Adrenal gland (tissue), 5 donors: ENCODE data around the gene AQP1.

Source experiments
- POLR2A ChIP-seq, 2 donors: fragments of 450-650 bp; IDR thresholded peaks; one replicate each; pipeline ENCODE4 v1.6.1; 2017; ENCODE audit warnings: antibody characterized with exemption in 2 of 2, mild to moderate bottlenecking in 2 of 2, moderate library complexity in 1 of 2
- TF ChIP-seq, protein P1 (sequence below), 6 experiments: fragments of 450-650 bp in 4 of 6; fragments of 200-600 bp in 2 of 6; sonication (generic) in 1 of 6; IDR thresholded peaks; 1 replicate in 5 of 6; 2 replicates in 1 of 6; pipeline versions ENCODE4 v1.5.1 to v1.8.0; 2016 to 2021; ENCODE audit warnings: antibody characterized with exemption in 6 of 6, mild to moderate bottlenecking in 2 of 6, moderate library complexity in 1 of 6
- donor health status: DM: no; HTN: no; CAD: no.

DNA sequence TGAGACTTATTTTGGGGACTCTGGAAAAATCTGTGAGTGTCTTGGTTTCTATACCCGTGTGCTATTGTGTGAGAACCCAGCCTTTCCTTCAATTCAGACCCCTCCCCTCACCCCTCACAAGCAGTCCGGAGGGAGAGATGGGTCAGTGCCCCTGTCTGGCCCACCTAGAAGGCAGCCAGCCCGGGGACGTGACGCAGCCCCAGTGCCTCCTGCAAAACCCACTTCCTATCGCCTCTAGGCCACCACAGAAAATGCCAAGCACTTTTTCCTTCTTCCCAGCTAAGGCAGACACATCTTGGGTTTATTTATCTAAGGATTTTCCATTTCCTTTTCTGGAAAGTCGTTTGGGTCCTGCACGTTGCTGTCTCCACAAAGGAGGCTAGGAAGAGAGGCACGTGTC is 11.6 kb upstream of the AQP1 start:
- TF ChIP-seq, protein P1, sequence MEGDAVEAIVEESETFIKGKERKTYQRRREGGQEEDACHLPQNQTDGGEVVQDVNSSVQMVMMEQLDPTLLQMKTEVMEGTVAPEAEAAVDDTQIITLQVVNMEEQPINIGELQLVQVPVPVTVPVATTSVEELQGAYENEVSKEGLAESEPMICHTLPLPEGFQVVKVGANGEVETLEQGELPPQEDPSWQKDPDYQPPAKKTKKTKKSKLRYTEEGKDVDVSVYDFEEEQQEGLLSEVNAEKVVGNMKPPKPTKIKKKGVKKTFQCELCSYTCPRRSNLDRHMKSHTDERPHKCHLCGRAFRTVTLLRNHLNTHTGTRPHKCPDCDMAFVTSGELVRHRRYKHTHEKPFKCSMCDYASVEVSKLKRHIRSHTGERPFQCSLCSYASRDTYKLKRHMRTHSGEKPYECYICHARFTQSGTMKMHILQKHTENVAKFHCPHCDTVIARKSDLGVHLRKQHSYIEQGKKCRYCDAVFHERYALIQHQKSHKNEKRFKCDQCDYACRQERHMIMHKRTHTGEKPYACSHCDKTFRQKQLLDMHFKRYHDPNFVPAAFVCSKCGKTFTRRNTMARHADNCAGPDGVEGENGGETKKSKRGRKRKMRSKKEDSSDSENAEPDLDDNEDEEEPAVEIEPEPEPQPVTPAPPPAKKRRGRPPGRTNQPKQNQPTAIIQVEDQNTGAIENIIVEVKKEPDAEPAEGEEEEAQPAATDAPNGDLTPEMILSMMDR (IDR thresholded peaks at IDR 0.05), result no peak
- no peak for TF ChIP-seq POLR2A (IDR thresholded peaks at IDR 0.05)
